Kidney capillary endothelial cell (primary cell): ENCODE data around the gene ADCY5.
"Not testable (repeated sequence)": the region's sequence is repeated elsewhere in the genome, so short reads cannot be mapped to it uniquely, and the experiment has no call there.

Source experiments
- DNase-seq: peaks from one replicate; pipeline ENCODE4 v3.0.0-alpha.2; 2018; ENCODE audit warnings: low spot score

ADCY5 gene

DNA sequence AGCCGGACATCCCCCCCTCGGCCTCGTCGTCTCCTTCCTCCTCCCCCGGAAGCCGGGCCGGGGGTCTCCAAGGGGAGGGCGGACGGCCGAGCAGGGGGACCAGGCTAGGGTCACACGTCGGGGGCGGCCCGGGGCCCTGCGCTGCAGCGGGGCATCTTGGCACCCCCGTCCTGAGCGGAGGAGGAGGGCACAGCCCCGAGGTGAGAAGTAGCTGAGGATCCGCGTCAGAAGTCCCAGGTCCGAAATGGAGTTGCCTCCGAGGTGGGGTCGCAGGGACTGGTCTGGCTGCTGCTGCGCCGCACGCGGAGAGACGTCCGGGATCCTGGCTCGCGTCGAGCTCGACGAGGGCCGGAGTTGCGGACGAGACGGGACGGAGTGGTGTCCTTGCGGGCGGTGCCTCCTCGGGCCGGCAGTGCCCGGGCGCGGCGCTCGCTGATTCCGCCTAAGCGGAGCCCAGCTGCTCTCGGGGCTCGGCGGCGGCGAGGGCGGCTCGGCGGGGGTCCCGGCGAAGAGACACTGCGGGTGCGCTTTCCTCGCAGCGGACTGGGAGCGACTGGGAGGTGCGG, at the start of gene ADCY5:
Gene ADCY5 (minus strand): TSS at position 555 of the 566 bp plus-strand sequence. CDS start 545 bp downstream, at position 10.
- no peak for DNase-seq

DNA sequence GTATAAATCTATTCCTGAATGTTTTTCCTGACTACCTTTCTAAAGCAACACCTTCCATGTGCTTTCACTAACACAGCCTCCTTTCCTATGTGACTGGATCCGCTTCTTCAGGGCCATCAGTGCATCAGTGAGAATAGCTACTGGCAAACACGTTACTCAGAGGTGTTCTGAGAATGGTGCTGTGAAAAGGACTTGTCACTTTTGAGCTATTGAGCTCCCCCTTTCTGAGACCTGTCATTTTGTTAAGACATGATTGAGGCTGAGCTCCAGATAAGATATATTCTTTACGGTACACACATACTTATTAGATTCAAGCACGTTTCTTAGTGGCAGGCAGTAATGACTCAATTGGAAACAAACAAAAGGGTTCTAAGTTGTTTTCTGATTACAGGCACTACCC, 45.0 kb upstream of the ADCY5 start:
- DNase-seq, result no peak

DNA sequence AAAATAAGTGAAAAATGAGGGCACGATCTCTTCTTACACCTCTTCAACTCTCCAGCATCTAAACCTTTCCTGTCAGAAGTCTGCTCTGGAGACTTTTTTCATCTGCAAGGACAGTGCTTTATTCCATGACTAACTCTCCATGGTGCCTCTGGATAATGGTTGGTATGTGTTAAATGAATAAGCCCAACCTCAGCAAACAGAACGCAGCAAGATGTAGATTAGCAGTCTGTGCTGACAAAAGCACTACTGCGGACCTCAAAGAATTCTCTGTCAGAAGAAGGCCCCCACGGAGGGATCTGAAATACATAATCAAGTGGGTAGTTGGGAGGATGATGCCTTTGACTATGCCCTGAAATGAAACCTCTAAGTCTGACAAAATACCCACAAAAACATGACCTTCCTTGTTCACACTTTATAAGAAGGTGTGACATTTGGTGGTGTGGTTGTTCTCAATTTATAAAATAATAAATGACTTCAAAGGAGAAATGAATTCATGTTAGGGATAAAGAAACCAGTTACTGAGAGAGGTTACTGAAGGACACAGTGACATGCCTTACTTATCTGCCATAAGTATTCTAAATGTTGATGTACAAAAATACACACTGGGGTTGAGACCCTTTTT, 43.2 kb upstream of the ADCY5 start:
- DNase-seq, result no peak

DNA sequence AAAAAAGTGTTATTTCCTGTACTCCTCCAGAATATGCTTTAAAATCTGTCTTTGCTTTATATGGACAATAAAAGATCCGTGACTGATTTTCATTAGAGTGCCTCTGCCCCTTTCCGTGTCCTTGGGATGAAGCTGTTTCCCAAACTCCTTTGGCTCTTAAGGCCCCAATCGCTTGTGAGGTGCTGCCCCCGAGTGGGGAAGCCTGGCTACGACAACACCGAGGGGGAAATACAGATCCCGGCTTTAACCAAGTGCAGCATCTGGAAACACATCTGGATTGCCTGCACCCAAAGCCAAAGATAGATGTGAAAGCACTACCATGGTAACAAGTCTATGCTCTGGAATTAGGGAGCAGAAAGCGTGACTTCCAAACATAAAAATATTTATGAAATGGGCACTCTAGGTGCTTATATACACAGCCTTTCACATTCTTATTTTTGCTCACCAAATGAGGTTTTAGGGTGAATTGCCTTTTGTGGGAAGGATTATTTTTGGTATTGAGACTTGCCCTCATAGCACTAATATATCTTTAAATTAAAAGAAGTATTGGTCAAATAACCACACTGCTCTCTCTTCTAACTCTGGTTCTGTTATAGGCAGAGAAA, 40.6 kb upstream of the ADCY5 start:
- DNase-seq, result peak; percentile 50

DNA sequence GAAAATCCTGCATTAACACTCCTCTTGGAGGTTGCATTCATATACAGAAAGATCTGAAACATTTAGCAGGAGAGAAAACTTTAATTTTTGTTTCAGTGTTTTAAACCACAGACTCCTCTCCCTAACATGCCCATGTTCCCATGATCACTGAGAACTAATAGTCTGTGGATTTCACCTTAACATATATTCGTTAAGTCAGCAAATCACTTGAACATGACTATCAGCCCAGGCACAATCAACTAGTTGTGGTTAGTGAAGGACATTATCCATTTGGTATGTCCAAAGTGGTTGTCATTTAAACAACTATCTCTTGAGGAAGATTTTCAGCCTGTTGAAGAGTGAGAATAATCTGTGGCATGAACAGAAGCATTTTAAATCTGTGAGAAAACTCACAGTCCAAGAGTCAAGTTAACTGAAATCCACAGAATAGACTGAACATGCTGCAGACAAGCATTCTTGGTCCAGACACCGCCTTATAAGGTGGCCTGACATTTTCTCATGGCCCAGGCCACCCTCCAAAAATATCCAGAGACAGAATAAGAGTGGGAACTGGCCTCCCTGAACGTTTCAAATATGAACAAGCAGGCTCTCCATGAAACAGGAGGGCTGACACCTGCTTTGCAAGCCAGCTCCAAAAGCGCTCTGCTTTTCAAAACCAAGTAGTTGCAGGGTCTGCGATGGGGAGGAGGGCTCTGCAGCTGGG, 39.9 kb upstream of the ADCY5 start:
- DNase-seq, result no peak

DNA sequence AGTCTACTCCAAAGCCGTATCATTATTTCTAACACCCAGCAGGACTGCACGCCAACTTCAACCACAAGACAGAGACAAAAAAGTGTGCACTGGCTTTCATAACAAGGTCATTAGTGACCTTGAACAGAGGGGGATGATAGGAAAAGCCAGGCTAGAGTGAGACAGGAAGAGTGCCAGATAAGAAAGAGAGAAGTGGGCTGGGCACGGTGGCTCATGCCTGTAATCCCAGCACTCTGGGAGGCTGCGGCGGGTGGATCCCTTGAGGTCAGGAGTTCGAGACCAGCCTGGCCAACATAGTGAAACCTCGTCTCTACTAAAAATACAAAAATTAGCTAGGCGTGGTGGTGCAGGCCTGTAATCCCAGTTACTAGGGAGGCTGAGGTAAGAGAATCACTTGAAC, 38.2 kb upstream of the ADCY5 start:
- DNase-seq, result not testable (repeated sequence)

DNA sequence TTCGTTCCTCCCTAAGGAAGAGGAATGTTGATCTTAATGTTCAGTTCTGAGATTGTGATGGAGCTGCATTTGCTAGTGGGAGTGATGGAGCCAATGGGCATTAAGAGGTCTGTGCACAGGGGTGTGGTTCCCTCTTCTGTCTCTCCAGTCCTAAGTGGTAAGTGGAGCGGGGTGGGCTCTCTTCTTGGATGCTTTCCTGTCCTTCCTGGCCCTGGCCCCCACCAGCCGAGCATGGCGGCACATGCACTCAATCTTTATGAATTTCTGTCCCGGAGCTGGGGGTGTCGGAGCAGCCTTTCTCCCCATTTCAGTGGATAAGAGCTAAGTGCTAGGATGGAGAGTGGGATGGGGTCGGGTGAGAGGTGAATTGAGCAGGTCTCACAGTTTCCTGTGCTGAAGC, 37.6 kb upstream of the ADCY5 start:
- no peak for DNase-seq

DNA sequence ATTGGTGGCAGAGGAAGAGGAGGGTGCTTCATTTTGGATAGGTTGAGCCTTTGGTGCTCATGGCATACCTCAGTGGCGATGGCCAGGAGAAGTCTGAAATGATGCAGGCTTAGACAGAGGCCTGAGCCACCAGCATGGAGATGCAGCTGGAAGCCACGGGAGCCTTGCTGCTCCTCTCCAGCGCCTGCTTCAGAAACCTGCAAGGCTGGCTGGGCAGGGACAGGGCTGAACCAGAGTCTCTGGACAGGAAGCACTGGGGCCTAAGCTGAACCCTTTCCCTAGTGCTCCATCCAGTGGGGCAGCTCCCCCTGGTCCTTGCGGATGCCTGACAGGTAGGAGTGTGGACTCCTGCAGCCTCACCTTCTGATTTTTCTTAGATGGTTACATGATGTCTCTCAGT, 36.7 kb upstream of the ADCY5 start:
- no peak for DNase-seq

DNA sequence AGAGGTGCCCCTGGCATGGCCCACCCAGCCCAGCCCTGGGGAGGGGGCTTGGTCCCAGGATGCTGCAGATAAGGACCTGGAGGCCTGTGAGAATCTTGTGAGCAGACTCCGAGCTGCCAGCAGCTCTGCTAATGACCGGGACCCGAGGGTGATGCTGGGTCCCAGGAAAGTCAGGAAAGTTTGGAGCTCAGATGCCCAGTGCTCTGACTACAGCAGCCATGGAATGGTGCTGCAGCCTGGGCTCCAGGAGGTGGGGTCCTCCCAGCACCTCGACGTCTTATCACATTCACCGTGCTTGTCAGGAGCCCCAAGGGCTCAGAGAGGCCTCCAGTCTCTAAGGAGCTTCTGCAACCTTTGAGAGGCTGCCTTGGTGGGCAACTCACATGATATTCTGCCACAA, 34.3 kb upstream of the ADCY5 start:
- no peak for DNase-seq

DNA sequence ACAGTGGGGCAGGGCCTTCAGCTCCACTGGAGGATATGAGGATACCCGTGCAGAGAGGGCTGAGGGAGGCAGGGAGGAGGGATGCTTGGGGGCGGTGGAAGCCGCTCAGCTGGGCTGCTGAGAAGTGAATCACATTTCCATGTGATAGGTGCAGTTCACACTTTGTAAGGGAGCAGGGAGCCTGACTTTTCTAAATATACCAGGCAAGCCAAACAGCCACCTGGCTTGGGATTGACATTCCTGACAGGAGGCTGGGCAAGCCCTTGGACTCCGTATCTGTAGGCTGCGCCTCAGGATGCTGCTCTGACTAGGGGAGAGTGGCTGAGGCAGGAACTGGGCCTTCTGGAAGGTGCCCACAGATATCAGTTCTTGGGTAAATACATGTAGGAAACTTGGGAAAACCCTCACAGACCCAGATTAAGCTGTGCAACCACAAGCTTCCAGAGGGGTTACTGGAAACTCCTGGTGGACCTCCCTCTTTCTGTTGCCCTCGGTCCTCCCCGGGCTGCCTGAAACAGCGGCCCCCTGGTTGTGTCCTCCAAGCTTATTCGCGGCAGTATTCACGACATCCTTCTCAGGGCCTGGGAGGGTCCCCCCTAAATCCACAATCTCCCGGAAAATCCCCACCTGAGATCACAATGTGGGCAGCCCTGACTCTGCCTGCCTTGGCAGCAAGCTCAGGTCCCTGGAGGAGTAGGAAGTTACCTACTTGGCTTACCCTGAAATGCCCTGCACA, 33.0 kb upstream of the ADCY5 start:
- DNase-seq, result no peak

DNA sequence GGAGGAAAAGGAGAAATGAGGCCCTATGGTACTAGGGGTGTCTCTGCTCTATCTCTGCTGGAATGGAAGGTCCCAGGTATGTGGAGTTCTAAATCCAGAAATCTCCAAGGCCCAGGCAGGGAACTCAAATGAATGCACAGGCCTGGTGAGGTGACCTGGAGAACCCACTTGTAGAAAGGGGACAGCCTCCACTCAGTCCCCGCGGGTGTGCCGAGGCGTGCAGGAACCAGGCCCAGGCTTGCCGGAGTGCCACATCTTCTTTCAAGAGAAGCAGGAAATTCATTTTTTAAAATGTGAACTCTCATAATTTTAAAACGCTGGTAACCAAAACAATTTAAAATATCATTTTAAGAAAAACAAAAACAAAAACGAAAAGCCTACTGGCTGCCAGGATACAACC, 32.2 kb upstream of the ADCY5 start:
- DNase-seq, result no peak

DNA sequence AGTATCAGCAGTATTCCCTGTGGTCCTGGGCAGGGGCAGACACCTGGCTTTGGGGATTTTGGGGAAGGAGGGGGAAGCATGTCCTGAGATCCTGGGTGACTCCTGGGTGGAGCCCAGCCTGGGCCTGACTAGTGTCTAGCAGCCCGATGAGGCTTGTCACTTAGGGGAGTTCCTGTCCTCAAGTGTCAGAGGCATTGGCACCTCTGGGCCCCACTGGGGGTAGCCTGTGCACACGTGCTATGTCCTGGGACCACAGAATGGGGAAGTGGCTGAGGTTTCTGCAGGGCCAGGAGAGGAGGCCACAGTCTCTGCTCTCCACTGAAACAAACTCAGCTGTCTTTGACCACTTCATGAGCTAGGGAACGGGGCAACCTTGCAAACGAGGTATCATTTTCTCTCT, 31.5 kb upstream of the ADCY5 start:
- no peak for DNase-seq

DNA sequence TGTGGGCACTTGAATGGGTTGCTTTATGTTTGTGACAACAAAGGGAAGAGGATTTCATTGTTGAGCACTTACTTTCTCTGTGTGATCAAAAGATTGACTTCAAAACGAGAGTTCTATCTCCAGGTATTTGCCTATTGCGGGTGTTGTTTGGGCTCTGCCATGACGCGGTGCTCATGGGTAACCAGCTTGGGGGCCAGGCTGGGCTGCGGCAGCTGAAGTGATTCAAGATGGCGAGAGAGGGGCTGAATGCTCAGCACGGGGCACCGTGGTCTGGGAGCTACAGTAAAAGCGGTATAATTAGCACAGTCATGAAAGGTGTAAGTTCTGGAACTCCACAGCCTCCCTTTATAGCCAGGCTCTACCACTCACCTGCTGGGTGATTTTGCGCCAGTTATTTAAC, 31.0 kb upstream of the ADCY5 start:
- DNase-seq, result no peak

DNA sequence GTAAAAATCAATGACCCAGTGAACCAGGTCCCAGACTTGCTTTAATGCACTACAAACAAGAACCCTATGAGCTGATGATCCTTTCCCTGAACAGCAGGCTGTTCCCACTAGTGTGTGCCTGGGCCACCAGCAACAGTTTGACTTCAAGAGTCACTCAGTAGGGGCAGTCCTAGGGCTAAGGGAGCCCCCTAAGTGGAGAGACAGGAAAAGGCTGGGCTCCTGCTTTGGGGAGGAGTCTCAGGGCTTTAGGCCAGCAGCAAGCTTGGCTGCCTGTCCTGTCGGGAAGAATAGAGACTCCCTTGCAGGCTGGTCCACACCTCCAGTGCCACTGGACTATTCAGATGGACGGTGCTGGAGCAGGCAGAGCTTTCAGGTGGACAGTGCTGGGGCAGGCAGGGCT, 29.4 kb upstream of the ADCY5 start:
- DNase-seq, result no peak

DNA sequence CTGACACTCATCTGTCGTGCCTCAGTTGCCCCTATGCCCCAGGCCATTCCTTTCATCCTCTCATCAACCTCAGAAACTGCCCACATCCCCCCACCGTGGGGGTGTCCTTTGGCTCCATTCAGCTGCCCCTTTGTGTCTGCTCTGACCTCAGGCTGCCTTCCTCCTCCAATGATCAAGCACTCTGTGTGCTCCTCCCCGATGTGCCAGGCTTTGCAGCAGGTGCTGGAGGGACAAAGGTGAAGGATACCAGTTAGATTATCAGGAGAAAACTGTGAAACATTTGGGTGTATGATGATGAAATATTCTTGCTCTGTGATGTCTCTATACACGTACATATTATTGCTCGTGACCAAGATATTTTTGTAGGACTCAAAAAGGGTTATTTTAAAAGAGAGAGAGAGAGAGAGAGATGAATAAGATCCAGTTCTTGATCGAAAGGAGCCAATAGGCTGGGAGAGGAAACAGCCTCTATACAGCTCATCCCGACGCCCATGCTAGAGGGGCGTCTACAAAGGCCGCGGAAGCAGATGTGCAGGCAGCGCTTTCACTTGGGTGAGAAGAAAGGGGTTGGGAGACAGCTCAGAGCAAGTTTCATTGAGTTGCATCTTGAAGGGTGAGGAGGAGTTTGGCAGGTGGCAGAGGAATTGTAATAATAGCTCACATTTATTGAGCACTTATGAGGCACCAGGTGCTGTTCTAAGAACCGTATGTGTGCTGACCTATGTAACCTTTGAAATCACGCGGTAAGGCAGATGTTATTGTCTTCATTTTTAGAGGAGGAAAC, 28.3 kb upstream of the ADCY5 start:
- DNase-seq, result no peak

DNA sequence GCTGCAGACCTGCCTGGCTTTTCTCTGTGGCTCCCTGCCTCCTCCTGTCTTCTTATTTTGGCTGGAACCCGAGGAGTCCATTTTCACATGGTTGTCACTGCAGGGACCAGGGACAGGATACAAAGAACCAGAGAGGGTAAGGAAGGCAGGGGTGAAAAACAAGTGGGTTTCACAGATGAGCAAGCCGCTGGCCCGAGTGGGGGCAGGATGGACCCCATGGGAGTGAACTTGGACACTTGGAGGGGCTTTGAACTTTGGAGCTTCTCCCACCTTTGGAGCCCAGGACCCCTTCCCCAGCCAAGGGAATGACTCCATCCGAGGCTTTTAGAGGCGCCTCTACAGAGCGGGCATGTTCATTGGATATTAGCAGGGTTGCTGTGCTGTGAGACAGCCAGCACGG, 26.9 kb upstream of the ADCY5 start:
- DNase-seq, result no peak

DNA sequence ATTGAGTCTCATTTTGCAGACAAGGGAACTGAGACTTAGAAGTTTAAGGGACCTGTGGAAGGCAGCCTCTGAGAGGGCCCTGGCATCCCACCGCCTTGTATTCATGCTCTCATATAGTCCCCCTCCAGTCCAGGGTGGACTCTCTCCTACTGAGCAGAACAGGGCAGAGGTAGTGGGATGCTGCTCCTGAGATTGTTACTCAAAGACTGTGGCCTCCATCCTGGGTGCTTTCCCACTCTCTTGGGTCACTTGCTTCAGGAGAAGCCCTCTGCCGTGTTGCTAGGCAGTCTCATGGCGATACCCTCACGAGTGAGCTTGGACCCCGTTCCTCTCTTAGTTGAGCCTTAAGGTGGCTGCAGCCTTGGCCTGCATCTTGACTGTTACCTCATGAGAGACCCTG, 22.2 kb upstream of the ADCY5 start:
- DNase-seq, result no peak

DNA sequence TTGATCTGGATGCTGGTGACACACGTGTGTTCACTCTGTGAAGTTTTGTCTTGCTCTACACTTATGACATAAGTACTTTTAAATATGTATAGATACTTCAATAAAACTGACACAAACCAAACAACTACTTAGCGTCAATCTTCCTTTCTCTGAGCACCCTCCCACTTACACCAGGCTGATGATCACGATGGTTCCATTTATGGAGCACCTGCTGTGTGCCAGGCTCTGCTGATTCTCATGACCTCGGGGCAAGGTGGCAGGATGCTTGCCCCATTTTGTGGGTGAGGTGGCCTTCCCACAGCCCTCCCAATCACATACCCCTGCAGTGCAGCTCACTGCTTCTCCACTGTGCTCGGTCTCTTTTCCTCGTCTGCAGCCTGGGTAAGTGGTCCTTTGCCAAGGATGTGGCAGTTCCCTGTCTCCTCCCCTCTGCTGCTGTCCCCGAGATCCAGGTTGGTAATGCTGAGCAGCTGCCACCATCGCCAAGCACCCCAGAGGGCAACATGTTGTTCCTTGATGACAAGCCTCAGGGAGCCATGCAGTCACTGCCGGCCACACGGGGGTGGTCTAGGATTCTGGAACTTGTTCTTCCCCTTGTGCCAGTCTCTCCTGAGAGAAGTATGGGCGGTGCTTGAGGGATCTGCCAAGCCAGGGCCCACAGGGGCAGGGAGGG, 20.6 kb upstream of the ADCY5 start:
- no peak for DNase-seq

DNA sequence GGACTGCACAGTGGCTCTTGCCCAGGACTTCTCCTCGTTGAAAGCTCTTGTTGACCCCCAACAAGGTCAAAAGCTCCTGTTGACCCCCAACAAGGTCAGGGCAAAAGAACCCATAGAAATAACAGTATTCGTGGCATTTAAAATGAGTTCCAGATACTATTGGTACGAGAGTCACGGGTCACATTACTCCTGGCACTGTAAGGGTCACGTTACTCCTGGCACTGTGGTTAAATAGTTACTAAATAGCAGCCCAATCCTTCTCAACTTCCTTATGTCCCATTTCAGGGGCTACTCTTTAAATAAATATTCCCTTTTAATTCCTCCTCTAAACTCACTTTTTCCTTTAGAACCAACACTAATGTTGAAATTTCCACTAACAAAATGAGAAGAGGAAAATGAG, 18.2 kb upstream of the ADCY5 start:
- DNase-seq, result no peak

DNA sequence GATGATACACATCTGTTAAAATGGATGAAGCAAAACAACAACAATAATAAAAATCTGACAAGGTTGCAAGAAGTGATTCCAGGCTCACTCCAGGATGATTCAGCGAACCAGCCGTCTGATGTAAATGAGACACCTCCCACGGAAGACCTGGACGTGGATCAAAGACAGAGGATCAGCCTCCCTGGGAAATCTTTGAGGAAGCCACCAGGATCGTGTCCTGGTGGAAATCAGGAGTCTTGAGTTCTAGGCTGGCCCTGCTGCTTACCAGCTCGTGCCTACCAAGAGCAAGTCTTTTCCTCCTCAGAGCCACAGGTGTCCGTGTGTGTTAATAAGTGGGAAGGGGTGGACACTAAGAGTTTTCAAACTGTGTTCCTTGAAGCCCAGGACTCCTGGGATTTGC, 15.3 kb upstream of the ADCY5 start:
- no peak for DNase-seq

DNA sequence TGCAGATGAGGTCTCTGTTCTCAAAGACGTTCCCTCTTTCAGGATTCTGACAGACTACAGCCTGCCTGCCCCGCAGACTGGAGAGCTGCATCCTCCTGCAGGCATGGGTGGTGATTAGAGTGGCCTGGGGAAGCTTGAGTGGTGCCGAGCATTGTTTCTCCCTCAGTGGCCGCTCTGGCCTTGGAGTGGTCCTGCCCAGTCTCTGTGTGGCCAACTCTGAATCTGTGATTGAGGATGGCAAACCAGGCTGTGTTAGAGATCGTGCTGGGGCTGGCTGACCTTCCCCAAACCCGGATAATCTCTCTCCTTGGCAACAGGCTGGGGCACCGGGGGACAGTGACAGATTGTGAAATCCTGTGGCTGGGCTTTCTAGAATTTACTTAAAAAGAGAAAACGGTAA, 11.0 kb upstream of the ADCY5 start:
- DNase-seq, result no peak
